Measurements from ENCODE around the gene FYB1. TPM values are rescaled to one million over a fixed set of nuclear protein-coding genes. Genes with fewer than 3 reads are reported as not detected.
A peak's percentile ranks its signal among the peaks of the same experiment; 100 is the strongest.

Gene FYB1
- total RNA-seq, 1 experiment from 2014 or later, result 1.1 TPM

DNA sequence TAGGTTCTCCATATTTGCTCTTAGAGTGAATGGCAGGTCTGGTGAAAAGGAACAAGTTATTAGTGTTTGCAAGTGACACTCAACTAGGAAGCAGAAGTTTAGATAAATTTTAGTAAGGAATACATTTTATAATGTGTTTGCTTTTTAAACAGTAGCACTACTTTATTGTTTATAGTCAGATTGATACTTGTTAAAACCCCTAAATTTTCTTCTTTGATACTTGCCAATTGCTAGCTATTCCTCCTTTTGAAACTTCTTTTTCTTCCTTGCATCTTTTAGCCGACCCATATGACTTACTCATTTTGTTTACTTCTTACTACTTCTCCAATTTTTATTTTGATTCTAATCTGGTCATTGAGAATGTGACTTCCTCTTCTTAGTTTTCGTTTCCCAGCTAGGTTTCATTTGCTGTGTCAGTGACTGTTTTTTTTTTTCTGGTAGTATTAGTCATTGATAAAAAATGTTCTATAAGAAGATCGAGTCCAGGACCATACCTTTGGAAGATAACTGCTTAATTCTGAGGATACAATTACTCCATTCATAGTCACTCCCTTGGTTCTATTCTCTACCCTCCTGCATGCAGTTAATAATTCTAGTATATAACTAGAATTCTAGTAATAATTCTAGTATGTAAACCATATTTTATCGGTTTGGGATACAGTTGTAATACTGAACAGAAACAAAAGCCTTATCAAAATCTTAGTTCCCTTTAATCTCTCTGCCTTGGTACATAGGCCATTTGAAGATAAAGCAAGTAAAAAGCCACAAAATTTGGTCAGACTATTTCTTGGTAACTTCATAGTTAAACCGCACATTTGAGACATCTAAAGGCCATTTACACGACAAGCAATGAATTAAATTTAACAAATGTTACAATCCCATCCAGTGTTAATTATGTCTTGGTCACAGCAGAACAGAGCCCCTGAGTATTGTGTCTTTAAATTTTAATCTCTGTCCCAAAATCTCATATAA lies 142.3 kb downstream of the FYB1 start:
- H3K4me3 ChIP-seq (ENCODE audit: low read length), result peak overlapping the region; percentile 36
- H3K4me2 ChIP-seq (ENCODE audit: low read length), result peak overlapping the region; percentile 86
- peaks cover 39% of the 10 kb centered on the region for H3K79me2 ChIP-seq (ENCODE audit: low read length)
- no peaks in the 10 kb centered on the region for H3K9me3 ChIP-seq (ENCODE audit: low read length)
- DNase-seq (peak; percentile 89), ATAC-seq (peak; percentile 2; the same call in 1 of the 2 replicates)
- peak overlapping the region; percentile 95 for H3K9ac ChIP-seq (ENCODE audit: low read length)
- BruUV-seq (replicated peaks), result no TSS peak
- POLR2A ChIA-PET (ENCODE audit: unreplicated experiment), result interaction anchor here (0.7 kb wide), 1 partner anchor 344 kb away, joined by 3 read pairs; no protein-coding TSS in a partner anchor
- peaks cover 11% of the 10 kb centered on the region for H4K20me1 ChIP-seq (ENCODE audit: low read length)
- no peak for TF ChIP-seq EZH2phosphoT487 (IDR thresholded peaks at IDR 0.05; ENCODE audit: borderline replicate concordance, low read length)
- TF ChIP-seq, protein P1, sequence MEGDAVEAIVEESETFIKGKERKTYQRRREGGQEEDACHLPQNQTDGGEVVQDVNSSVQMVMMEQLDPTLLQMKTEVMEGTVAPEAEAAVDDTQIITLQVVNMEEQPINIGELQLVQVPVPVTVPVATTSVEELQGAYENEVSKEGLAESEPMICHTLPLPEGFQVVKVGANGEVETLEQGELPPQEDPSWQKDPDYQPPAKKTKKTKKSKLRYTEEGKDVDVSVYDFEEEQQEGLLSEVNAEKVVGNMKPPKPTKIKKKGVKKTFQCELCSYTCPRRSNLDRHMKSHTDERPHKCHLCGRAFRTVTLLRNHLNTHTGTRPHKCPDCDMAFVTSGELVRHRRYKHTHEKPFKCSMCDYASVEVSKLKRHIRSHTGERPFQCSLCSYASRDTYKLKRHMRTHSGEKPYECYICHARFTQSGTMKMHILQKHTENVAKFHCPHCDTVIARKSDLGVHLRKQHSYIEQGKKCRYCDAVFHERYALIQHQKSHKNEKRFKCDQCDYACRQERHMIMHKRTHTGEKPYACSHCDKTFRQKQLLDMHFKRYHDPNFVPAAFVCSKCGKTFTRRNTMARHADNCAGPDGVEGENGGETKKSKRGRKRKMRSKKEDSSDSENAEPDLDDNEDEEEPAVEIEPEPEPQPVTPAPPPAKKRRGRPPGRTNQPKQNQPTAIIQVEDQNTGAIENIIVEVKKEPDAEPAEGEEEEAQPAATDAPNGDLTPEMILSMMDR (conservative IDR thresholded peaks at IDR 0.05; ENCODE audit: low read depth, low read length), result no peak
- no peak for TF ChIP-seq EZH2 (IDR thresholded peaks at IDR 0.05; ENCODE audit: low read length, unreplicated experiment)
- H3K4me1 ChIP-seq (ENCODE audit: insufficient read depth, low read length), result peaks cover 50% of the 10 kb centered on the region
- H3F3A ChIP-seq (ENCODE audit: low read length, unreplicated experiment), result peaks cover 11% of the 10 kb centered on the region
- H3K27ac ChIP-seq (ENCODE audit: low read length), result peak overlapping the region; percentile 66
- CTCF ChIA-PET, result no interaction called here
- H3K36me3 ChIP-seq (ENCODE audit: low read depth, low read length), result no peaks in the 10 kb centered on the region
- intact Hi-C loops (cut with micrococcal nuclease), result loop anchor here (1.0 to 5.0 kb wide), 4 partner anchors 25 to 206 kb away; partner anchors contain the start of gene FYB1
- no peaks in the 10 kb centered on the region for H3K27me3 ChIP-seq (ENCODE audit: low read length)
- H3K9me2 ChIP-seq (replicated peaks; ENCODE audit: low read length), result no peaks in the 10 kb centered on the region
- H2AFZ ChIP-seq (ENCODE audit: low read length), result peak overlapping the region; percentile 8

DNA sequence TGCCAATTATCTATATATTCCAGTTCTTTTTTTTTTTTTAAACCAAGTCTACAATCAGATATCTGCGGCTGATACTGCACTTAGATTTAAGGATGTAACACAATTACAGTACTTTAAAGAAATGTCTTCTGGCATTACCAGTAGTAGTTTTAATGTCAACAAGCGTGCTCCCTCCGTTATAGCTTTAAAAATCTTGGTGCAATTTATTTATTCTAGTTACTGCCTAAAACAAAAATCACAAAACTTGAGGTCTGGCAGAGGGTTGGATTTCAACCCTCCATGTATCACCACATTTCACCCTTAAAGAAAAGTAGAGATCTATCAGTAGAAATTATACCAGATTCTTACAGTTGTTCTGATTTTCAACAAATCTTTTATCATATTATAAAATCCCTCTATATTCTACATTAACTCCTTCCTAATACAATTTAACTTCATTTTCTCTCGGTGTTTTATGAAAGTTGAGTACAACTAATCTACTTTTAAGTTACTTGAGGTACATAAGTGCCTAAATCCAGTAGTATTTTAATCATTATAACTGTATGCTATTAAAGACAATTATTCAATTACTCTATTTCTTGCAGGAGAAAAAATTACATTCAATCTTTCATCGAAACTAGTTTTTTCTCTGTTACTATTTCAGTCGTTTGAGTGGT lies 143.1 kb downstream of the FYB1 start:
- H3K27ac ChIP-seq (ENCODE audit: low read length), result peak overlapping the region; percentile 66
- POLR2A ChIA-PET (ENCODE audit: unreplicated experiment), result interaction anchor here (0.6 to 0.7 kb wide), 2 partner anchors 27 to 343 kb away, joined by 3 read pairs; no protein-coding TSS in a partner anchor
- no TSS peak for BruUV-seq (replicated peaks)

More for the DNA sequence above, 143.1 kb downstream of the FYB1 start:
- Histone ChIP-seq H3K4me1 (ENCODE audit: insufficient read depth, low read length) (peaks cover 53% of the 10 kb centered on the region), H3K9me2 (replicated peaks; ENCODE audit: low read length) (no peaks in the 10 kb centered on the region), H4K20me1 (ENCODE audit: low read length) (peaks cover 19% of the 10 kb centered on the region), H3K9me3 (ENCODE audit: low read length) (no peaks in the 10 kb centered on the region), H3K79me2 (ENCODE audit: low read length) (peaks cover 48% of the 10 kb centered on the region), H3K27me3 (ENCODE audit: low read length) (no peaks in the 10 kb centered on the region), H3K4me3 (ENCODE audit: low read length) (peak overlapping the region; percentile 36), H3K36me3 (ENCODE audit: low read depth, low read length) (no peaks in the 10 kb centered on the region), H3K4me2 (ENCODE audit: low read length) (peak overlapping the region; percentile 86), H3F3A (ENCODE audit: low read length, unreplicated experiment) (peaks cover 11% of the 10 kb centered on the region), H3K9ac (ENCODE audit: low read length) (peak overlapping the region; percentile 95), H2AFZ (ENCODE audit: low read length) (peak overlapping the region; percentile 8)
- DNase-seq (no peak), ATAC-seq (no peak)
- TF ChIP-seq EZH2phosphoT487 (IDR thresholded peaks at IDR 0.05; ENCODE audit: borderline replicate concordance, low read length), result no peak
- TF ChIP-seq, protein P1 (conservative IDR thresholded peaks at IDR 0.05; ENCODE audit: low read depth, low read length), result no peak
- TF ChIP-seq EZH2 (IDR thresholded peaks at IDR 0.05; ENCODE audit: low read length, unreplicated experiment), result no peak
- CTCF ChIA-PET, result no interaction called here
- intact Hi-C loops (cut with micrococcal nuclease), result loop anchor here (2.0 to 5.0 kb wide), 3 partner anchors 63 to 207 kb away; partner anchors contain the start of gene FYB1

All from PC-3 (cell line).